DMS53 (cell line): ENCODE results near the gene WDR74.
A peak's percentile ranks its signal among the peaks of the same experiment; 100 is the strongest.
"Not testable (repeated sequence)": the region's sequence is repeated elsewhere in the genome, so short reads cannot be mapped to it uniquely, and the experiment has no call there.

Source experiments
- DNase-seq: peaks from one replicate; lab custom pipeline; 2025; lab: John Stamatoyannopoulos, UW

Gene WDR74

DNA sequence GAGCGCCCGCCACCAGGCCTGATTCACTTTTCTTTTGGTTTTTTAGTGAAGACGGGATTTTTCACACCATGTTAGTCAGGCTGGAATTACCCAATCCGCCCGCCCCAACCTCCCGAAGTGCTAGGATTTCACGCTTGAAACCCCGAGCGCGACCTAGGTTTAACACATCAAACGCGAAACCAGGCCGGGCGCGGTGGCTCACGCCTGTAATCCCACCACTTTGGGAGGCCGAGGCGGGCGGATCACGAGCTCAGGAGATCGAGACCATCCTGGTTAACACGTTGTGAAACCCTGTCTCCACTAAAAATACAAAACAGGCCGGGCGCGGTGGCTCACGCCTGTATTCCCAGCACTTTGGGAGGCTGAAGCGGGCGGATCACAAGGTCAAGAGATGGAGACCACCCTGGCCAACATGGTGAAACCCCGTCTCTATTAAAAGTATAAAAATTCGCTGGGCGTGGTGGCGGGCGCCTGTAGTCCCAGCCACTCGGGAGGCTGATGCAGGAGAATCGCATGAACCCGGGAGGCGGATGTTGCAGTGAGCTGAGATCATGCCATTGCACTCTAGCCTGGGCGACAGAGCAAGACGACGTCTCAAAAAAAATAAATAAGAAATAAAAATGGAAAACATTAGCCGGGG is 1.5 kb upstream of the WDR74 start:
- DNase-seq = peak; percentile 86

DNA sequence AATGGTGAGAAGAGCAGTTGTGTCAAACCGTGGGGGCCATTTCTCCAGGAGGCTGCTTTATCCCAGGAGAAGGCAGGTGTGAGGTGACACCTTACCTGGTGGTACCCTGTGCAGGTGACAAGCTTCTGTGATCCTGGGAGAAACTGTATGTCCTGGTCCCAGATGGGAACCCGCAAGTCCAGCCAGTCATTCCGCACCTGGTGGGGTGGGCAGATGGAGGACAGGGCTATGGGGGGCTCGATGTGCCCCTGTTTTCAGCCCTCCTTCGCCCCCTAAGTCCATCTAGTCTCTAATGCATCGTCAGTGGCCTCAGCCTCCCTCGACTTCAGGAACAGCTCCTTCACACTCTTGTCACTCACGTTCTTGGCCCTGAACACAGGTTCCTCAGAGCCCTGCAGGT is 4.1 kb downstream of the WDR74 start:
- no peak for DNase-seq

DNA sequence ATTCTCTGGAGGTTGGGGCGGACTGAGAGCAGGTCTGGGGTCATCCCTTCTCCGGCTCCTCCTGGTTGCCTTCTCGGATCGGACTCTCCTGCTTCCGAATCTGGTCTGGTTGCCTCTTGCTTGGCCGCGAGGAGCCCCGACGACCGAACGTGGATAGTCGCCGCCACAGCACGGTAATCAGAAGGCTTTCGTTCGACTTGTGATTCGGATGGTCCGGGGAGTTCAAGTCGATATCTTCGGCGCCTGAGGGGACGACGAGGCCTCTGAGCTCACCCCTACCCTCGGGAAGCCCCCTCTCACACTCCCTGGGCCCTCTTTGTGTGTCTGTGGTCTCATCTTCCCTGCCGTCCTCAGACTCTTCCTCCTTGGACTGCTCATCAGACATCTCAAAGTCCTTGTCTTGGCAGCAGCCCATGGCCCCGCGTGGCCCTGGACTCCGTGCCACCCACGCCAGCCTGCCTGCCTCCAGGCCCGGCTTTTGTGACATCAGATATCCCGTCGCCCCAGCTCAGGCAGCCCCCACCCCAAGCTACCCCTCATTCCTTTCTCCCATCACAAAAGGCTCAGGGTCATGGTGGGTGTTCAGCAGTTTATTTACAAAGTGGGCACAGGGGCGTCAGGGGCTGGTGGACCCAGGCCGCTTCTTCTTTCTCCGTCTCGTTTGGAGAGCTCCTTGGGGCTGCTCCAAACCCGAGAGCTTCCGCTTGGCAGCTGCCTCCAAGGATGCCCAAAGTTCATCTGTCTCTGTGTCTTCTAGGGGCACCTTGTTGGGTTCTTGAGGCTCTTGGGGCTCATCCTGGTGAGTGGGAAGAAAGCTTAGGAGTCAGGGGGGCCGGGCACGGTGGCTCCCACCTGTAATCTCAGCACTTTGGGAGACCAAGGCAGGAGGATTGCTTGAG is 6.8 kb downstream of the WDR74 start, which contains the start of gene TEX54:
Gene TEX54, minus strand, starts transcription at position 506 of the 899 bp plus-strand sequence.
- DNase-seq = peak; percentile 91

DNA sequence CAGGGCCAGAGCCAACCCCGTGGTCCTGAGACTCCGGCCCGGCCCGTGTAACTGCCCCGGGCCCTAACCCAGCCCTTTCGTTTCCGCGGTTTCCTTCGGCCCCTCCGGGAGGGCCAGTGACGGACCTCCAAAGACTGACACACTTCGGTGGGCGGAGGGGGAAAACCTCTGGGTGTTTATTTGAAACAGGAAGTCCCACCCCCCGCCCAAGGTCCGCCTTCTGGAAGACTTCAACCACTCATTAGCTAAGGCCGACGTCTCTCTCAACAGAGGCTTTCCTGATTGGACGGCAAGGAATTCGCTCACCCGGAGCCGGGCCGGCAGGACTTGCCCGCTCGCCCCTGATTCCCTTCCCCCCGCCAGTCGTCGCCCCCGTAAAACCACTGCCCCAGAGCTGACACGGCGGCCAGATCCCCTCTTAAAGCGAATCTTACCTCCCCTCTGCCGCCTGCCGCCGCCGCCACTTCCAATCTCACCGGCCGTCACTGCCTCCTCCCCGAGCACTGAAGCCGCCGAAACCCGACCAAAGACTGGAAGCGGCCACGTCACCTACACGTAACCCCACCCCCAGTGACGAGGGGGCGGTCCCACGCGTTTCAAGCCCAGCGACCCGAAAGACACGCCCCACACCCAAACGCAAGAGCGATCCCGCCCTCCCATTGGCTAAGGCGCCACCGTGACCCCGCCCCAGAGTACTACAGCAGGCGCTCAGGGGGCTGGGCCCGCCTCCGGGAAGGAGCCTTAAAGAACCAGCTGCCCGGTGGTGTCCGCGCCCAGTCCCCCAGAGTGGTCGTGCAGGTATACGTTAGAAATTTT is 7.7 kb downstream of the WDR74 start, which contains the start of gene STX5:
Gene STX5, minus strand, starts transcription at position 532 of the 816 bp plus-strand sequence. CDS start 808 bp downstream, outside the sequence.
- DNase-seq = peak; percentile 99

- no peak for DNase-seq
Measured at GRCh38 chr11:62830904-62831519, 8.4 kb downstream of the WDR74 start.

DNA sequence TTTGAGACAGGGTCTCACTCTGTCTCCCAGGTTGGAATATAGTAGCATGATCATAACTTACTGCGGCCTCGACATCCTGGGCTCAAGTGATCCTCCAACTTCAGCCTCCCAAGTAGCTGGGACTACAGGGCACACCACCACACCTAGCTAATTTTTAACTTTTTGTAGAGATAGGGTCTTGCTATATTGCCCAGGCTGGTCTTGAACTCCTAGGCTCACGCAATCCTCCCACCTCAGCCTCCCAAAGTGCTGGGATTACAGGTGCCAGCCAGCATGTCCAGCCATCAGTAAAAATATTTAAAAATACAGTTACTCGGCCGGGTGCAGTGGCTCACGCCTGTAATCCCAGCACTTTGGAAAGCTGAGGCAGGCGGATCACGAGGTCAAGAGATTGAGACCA is 11.3 kb downstream of the WDR74 start:
- DNase-seq = not testable (repeated sequence)

GRCh38 chr11:62823677-62824076 is 15.7 kb downstream of the WDR74 start:
- no peak for DNase-seq

DNA sequence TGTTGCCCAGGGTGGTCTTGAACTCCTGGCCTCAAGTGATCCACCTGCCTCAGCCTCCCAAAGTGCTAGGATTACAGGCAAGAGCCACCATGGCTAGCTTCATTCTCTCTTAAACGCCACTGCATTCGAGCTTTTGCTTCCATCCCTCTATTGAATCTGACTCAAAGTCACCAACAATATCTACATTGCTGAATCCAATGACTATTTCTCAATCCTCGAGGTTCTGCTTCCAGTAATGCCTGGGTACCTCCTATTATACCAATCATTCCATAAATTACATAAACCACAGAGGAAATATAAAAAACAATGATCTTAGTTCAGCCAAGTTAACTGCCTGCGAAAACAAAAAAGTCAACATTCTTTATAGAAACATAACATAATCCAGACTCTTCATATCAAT is 22.3 kb downstream of the WDR74 start:
- no peak for DNase-seq

- DNase-seq = no peak
Measured at GRCh38 chr11:62816557-62816956, 22.8 kb downstream of the WDR74 start.

DNA sequence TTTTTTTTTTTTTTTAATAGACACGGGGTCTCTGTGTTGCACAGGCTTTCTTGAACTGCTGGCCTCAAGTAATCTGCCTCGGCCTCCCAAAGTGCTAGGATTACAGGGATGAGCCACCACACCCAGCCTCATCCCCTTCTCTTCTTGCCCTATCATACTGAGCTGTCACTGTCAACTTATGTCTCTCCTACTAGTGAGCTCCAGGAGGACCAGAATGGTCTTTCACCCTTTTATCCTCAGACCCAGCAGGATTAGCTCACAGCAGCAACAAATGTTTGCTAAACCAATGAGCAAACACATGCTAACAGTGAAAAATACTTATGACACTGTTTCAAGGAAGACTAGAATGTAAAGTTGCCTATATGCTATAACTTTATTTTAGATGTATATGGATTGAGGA is 27.7 kb downstream of the WDR74 start:
- no peak for DNase-seq

DNA sequence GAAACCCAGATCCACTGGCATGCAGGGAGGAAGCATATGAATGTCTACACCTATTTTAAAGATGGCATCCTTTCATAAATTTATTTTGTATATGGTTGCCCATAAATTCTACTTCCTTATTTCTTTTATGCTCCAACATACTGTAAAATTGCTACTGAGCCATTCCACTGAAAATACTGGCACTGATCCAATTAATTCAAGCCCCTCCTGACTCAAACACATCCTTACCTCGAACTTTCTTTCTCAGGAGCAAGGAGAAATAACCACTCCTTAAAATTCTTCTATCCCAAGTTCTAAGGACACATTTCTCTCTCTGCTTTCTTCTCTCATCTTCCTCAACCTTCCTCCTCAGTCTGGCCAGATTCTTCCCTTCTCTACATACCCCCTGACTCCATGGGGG is 28.6 kb downstream of the WDR74 start:
- DNase-seq = no peak

DNA sequence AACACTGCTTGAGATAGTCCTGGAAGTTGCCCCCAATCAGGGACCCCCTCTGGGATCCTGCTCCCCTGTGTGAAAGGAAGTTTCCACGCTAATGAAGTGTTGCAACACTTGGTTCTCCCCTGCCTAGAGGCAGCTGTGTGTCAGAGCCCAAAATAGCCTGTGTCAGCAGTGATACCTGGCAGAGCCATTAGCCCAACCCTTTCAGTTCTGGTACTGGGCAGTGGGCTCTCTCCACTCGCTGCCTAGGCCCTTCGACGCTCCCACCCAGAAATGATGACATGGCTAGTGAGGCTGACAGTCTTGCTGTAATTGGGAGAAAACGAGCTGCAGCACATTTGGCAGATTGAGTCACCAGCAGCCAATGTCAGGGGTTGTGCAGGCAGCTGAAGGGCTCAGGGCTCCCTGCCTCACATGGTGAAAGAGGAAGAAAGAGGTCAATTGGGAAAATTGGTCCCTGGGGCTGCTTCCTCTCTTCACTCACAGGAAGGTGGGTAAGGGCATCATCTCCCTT is 32.7 kb downstream of the WDR74 start:
- peak; percentile 30 for DNase-seq

DNA sequence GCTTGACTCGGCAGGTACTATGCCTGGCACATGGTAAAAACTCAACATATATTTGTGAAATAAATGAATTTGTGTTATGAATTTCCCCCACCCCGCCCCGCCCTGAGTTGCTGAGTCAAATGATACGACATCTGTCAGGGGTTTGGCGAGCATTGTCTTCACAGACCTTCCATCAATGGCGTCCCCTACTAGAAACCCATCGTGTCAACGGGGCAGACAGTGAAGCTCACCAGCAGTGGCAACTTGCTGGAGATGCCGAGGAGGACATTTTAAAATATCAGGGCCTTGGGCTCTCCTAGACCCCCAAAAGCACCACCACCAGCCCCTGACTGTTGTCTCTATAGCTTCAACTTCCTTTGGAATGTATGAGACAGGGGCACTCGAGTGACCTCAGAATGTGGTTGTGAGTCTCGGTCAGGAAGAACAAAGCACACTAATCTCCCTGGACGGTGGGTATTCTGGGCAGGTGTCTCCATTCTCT is 33.4 kb downstream of the WDR74 start:
- DNase-seq = peak; percentile 66

DNA sequence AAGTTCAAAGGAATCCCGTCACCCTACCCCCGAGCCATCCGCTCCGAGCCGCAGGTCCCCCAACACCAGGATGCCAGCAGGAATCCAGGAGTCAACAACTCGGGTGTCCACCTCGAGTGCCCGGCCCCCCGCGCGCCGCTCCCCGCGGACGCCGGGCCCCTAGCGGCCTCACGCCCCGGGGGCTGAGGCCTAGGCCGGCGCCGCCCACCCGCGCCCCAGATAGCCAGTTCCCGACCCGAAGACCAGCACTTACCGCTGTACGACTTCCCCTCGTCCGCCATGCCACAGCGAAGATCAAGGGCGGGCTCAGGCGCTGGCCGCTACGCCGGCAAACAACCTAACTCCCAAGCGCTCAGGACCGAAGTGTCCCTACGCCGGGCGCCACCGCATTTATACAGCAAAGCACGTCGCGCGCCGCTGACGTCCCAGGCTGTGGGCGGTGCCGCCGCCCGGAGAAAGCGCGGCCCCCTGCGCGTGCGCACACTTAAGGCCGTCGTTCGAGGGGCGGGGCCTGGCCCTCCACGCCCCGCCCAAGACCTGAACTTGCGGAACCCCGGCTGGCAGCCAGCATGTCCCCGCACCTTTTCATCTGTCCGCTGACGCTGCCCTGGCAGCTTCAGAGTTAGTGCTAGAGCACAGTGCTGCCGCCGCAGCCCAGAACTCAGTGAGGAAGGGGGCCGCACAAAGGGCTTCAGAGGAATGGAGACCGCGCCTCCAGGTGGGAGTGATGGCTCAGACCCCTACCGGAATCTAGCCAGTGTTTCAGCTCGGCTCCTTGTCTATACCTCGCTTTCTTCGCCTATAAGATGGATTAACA is 34.1 kb downstream of the WDR74 start, which contains the start of gene NXF1:
Gene NXF1, minus strand, starts transcription at position 365 of the 817 bp plus-strand sequence. Its CDS starts 84 bp downstream, at position 281.
- peak; percentile 98 for DNase-seq

DNA sequence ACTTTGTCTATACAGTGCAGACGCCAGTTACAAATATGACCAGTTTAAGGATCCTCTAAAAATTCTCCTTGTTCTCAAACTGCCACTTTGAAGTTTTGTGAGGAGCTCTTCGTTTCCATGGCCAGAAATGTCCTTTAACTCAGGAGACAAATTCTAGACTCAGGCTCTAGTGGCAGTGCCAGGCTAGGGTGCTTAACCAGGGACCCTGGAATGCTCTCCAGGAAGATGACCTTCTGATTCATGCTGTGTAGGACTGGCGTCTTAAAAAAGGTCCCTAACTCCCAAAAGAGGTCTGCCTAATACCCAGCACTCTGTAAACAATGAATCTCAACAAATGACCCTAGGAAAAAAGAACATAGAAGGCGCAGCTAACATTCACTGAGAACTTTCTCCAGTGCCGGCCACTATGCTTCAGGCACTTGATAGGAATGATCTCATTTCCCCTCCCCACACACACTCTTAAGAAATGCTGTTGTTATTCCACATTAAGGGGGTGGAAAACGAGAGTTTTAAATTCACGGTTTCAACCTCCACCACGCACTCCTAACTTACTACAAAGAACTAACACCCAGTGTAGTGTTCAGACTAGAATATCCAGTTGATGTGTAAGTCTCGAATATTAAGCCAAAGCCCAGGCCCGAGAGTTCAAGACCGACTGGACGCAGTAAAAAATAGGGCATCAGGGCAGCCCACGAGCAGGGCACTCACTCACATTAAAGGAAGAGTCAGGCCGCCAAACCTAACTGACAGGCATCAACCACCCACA is 34.9 kb downstream of the WDR74 start:
- DNase-seq = peak; percentile 62

DNA sequence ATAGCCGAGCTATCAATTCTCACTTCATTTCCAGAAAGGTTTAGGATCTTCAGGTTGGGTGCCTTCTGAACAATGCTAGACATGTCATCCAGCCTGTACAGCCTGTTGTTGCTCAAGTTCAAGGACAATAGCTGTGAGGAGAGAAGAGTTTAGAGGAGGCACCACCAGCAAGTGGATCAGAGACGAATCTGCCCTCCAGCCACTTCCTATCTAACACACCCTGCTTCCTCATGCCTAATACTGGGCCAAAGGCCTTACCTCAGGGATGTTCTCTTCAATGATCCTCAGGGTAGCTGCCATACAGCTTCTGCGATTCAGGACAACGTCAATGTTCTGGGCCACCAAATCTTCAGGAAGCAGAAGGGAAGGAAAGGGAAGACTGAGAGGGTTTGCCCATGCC is 38.3 kb downstream of the WDR74 start:
- DNase-seq = no peak

- no peak for DNase-seq
Measured at GRCh38 chr11:62799486-62799885, 39.9 kb downstream of the WDR74 start.

GRCh38 chr11:62796281-62796680 is 43.1 kb downstream of the WDR74 start:
- DNase-seq = no peak

DNA sequence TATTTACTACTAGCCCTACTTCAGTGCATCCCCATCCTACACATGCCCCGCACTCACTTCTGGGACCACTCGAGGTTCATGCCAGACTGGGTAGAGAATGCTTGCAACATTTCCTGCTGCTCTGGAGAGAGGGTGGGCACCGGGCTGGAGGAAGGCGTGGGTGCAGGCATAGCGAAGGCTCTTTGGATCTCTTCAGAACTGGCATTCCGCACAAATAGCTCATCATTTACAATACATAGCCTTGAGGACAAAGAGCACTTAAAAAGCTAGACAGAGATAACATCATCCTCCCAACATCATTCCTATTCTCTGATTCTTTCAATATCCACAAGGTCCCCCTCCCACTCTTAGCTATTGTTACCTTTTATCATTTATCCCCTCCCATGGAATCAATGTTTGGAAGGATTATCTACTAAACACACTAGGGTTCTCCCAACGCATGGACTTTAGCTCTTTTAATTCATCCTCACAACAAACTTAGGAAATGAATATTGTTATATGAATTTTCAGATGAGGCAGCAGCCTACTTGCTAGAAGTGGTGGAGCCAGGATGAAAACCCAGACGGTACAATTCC is 45.1 kb downstream of the WDR74 start:
- no peak for DNase-seq
